IMR-90 (cell line): ENCODE results near the gene LDLRAD4. TPM values are rescaled to one million over a fixed set of nuclear protein-coding genes. Genes with fewer than 3 reads are reported as not detected.

ENCODE experiments used
- ATAC-seq: fragments of 200-7000 bp; cut with Tn5 transposase; 2 replicates; pipeline ENCODE4 v1.9.1; 2020; ENCODE audit warnings: low read depth, mild to moderate bottlenecking, moderate library complexity
- BruUV-seq: library from RNA; stranded (reverse); fragments of 400-500 nt; replicated peaks from 2 replicates; lab custom pipeline; 2021; lab: Mats Ljungman, UMichigan
- CTCF ChIA-PET: fragments of 300-600 bp; formaldehyde crosslinking; extraction: SDS; loops from one replicate; lab custom pipeline; 2021; ENCODE audit warnings: antibody characterized with exemption; lab: Yijun Ruan, JAX
- POLR2A ChIA-PET: fragments of 300-600 bp; sonication (Branson Sonifier 250); formaldehyde crosslinking; loops from one replicate; lab custom pipeline; 2022; ENCODE audit warnings: antibody characterized with exemption; ENCODE audit not compliant: unreplicated experiment; lab: Charles Lee
- DNase-seq: peaks from one replicate; pipeline ENCODE4 v3.0.0; 2013
- H2AFZ ChIP-seq: replicated peaks from 2 replicates; pipeline ENCODE3; 2013; ENCODE audit warnings: low read length, mild to moderate bottlenecking; ENCODE audit not compliant: poor library complexity
- H2AK5ac ChIP-seq: 2 replicates; pipeline ENCODE4 v1.6.1; 2013; ENCODE audit warnings: low read depth, low read length, inconsistent platforms
- H2AK9ac ChIP-seq: replicated peaks from 2 replicates; pipeline ENCODE3; 2013; ENCODE audit warnings: mild to moderate bottlenecking, low read depth, low read length, moderate library complexity; ENCODE audit not compliant: poor library complexity
- H2BK120ac ChIP-seq: 2 replicates; pipeline ENCODE4 v1.6.1; 2013; ENCODE audit warnings: low read depth, low read length, inconsistent platforms
- H2BK15ac ChIP-seq: 3 replicates; pipeline ENCODE4 v1.6.1; 2013; ENCODE audit warnings: low read depth, low read length, inconsistent platforms
- H2BK20ac ChIP-seq: 2 replicates; pipeline ENCODE4 v1.6.1; 2013; ENCODE audit warnings: low read depth, mild to moderate bottlenecking, inconsistent platforms, low read length, moderate library complexity
- H2BK5ac ChIP-seq: 2 replicates; pipeline ENCODE4 v1.6.1; 2013; ENCODE audit warnings: mild to moderate bottlenecking, low read depth, low read length, inconsistent platforms; ENCODE audit not compliant: poor library complexity, severe bottlenecking
- H3K14ac ChIP-seq: replicated peaks from 2 replicates; pipeline ENCODE4 v1.6.1; 2013; ENCODE audit warnings: low read depth, low read length, inconsistent platforms
- H3K18ac ChIP-seq: 2 replicates; pipeline ENCODE4 v1.6.1; 2013; ENCODE audit warnings: low read depth, low read length, control low read depth
- H3K23ac ChIP-seq: 2 replicates; pipeline ENCODE4 v1.6.1; 2013; ENCODE audit warnings: low read depth, low read length, inconsistent platforms
- H3K27ac ChIP-seq: 2 replicates; pipeline ENCODE4 v1.5.1; 2013; ENCODE audit warnings: mild to moderate bottlenecking, control low read depth, low read length; ENCODE audit not compliant: insufficient read depth
- H3K27me3 ChIP-seq: 2 replicates; pipeline ENCODE4 v1.6.1; 2013; ENCODE audit warnings: low read length; ENCODE audit not compliant: control insufficient read depth, insufficient read depth
- H3K36me3 ChIP-seq: 2 replicates; pipeline ENCODE4 v1.6.1; 2013; ENCODE audit warnings: low read length, mixed read lengths; ENCODE audit not compliant: control insufficient read depth, insufficient read depth
- H3K4ac ChIP-seq: 2 replicates; pipeline ENCODE4 v1.6.1; 2013; ENCODE audit warnings: low read depth, low read length, inconsistent platforms
- H3K4me1 ChIP-seq: 2 replicates; pipeline ENCODE4 v1.6.1; 2013; ENCODE audit warnings: low read length, mixed read lengths; ENCODE audit not compliant: control insufficient read depth, insufficient read depth
- H3K4me2 ChIP-seq: 2 replicates; pipeline ENCODE4 v1.6.1; 2013; ENCODE audit warnings: low read depth, mild to moderate bottlenecking, control low read depth, low read length, moderate library complexity
- H3K4me3 ChIP-seq: 2 replicates; pipeline ENCODE4 v1.5.1; 2013; ENCODE audit warnings: low read depth, mild to moderate bottlenecking, control low read depth, low read length, moderate library complexity; ENCODE audit not compliant: insufficient read depth
- H3K56ac ChIP-seq: 2 replicates; pipeline ENCODE4 v1.6.1; 2013; ENCODE audit warnings: low read length, inconsistent platforms; ENCODE audit not compliant: insufficient read depth; ENCODE audit errors: extremely low read depth
- H3K79me1 ChIP-seq, 2 experiments: 2 replicates each; pipeline ENCODE4 v1.6.1; 2013; ENCODE audit warnings: low read length in 2 of 2, inconsistent platforms in 1 of 2, low read depth in 1 of 2
- H3K9ac ChIP-seq: 2 replicates; pipeline ENCODE4 v1.6.1; 2013; ENCODE audit warnings: low read depth, low read length, control low read depth
- H3K9me1 ChIP-seq: 2 replicates; pipeline ENCODE4 v1.6.1; 2013; ENCODE audit warnings: low read length, inconsistent platforms; ENCODE audit not compliant: insufficient read depth
- H3K9me3 ChIP-seq: 2 replicates; pipeline ENCODE4 v1.6.1; 2013; ENCODE audit warnings: low read length; ENCODE audit not compliant: control insufficient read depth, insufficient read depth
- H4K20me1 ChIP-seq: 2 replicates; pipeline ENCODE4 v1.6.1; 2013; ENCODE audit warnings: low read length, inconsistent platforms; ENCODE audit not compliant: insufficient read depth
- H4K5ac ChIP-seq: 2 replicates; pipeline ENCODE4 v1.6.1; 2013; ENCODE audit warnings: mild to moderate bottlenecking, low read depth, low read length, control low read depth
- H4K8ac ChIP-seq, 2 experiments: 2 replicates each; pipeline ENCODE4 v1.6.1; 2013; ENCODE audit warnings: low read depth in 2 of 2, low read length in 2 of 2, control low read depth in 1 of 2, inconsistent platforms in 1 of 2
- H4K91ac ChIP-seq: 2 replicates; pipeline ENCODE4 v1.6.1; 2013; ENCODE audit warnings: low read depth, low read length, inconsistent platforms; ENCODE audit not compliant: insufficient read depth
- BHLHE40 ChIP-seq: fragments of 150-350 bp; IDR thresholded peaks from 2 replicates; pipeline ENCODE4 v1.6.1; 2016; ENCODE audit warnings: mild to moderate bottlenecking, low read depth, low read length
- MXI1 ChIP-seq: IDR thresholded peaks from 2 replicates; pipeline ENCODE4 v1.6.1; 2012; ENCODE audit warnings: low read depth, mild to moderate bottlenecking, low read length, moderate library complexity, borderline replicate concordance
- NFE2L2 ChIP-seq: fragments of 150-350 bp; IDR thresholded peaks from 2 replicates; pipeline ENCODE4 v1.6.1; 2016; ENCODE audit warnings: low read depth, mild to moderate bottlenecking, low read length
- RCOR1 ChIP-seq: IDR thresholded peaks from 2 replicates; pipeline ENCODE4 v1.6.1; 2012; ENCODE audit warnings: mild to moderate bottlenecking, low read length, improper control_type of control experiment; ENCODE audit not compliant: insufficient replicate concordance
- SMC3 ChIP-seq: fragments of 150-350 bp; IDR thresholded peaks from 2 replicates; pipeline ENCODE4 v1.6.1; 2016; ENCODE audit warnings: low read depth, mild to moderate bottlenecking, antibody characterized with exemption, low read length, moderate library complexity
- WGBS, 2 experiments: methylation state at CpG; one replicate each; pipeline versions ENCODE4 v1.1.5 to v1.1.7; 2013; ENCODE audit warnings: missing lambda C conversion rate in 2 of 2; ENCODE audit not compliant: insufficient read length in 1 of 2; ENCODE audit errors: extremely low coverage in 2 of 2; 5-methylcytosine and 5-hydroxymethylcytosine counted together
- dilution Hi-C: fragments of 300-500 bp; cut with HindIII; formaldehyde crosslinking; loops from one replicate; pipeline ENCODE4 v1.14.3; 2018; ENCODE audit warnings: low sequenced_read_pairs; ENCODE audit not compliant: unreplicated experiment
- in situ Hi-C: fragments of 300-500 bp; cut with MboI; formaldehyde crosslinking; loops from 3 replicates; pipeline ENCODE4 v1.14.3; 2019; ENCODE audit warnings: low sequenced_read_pairs, inconsistent platforms, mixed read lengths
- intact Hi-C: fragments of 100-400 bp; cut with micrococcal nuclease; formaldehyde crosslinking; loops from 2 replicates; pipeline ENCODE4 v1.10.0; 2022
- polyA plus RNA-seq, 3 experiments: library from polyadenylated mRNA; depleted of rRNA; stranded (reverse); fragments of >200 nt; gene quantifications; 2 replicates each; pipeline ENCODE4 v1.2.3, GENCODE V29; 2012; ENCODE audit warnings: low replicate concordance in 1 of 3
- total RNA-seq: library from RNA; depleted of rRNA; stranded (reverse); fragments of >200 nt; gene quantifications from 2 replicates; pipeline ENCODE4 v1.2.3, GENCODE V29; 2012
- TF ChIP-seq, protein P1 (sequence below): fragments of 150-350 bp; IDR thresholded peaks from 2 replicates; pipeline ENCODE4 v1.6.1; 2017; ENCODE audit warnings: mild to moderate bottlenecking, antibody characterized with exemption, low read length, low read depth

LDLRAD4 gene
- total and polyA plus RNA-seq, 2 of the 4 experiments (the other 2 are of a cell fraction): not detected

DNA sequence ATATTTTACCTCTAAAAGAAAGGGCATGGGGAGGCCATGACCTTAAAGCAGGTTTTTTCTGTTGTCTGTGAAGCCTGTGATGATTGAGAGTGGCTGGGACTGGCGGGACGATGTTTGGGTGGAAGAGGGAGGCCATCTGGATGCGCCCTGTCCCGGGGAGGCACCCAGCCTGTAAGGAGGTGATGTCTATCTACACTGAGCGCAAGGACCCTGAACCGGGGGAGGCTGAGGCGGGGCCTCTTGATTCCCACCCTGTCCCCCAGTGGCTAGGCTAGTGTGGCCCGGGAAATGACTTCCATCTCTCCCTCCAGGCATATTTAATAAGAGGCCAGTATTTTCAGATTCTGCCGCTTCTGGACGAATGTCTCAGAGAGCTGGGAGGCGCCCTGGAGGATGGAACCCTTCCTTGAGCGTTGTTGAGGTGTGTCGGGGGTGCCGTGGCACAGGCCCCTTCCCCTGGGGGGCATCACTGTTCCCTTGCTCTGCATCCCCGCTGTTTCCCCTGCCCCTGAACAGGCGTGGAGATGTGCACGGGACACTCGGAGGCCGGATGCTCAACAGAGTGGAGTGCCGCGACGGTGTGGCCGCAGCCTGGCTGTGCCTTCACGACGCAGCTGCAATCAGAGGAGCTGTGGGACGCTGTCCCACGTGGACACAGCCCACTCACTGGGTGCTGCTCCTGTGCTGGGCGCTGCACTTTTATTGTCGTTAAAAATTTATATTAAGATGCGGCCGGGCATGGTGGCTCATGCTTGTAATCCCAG is 185.4 kb downstream of the LDLRAD4 start:
- Histone ChIP-seq H2BK120ac (no peak overlapping the region), H3K36me3 (no peaks in the 10 kb centered on the region), H4K20me1 (no peaks in the 10 kb centered on the region), H3K4me3 (no peak overlapping the region), H2AFZ (no peak overlapping the region), H3K4me2 (no peak overlapping the region), H3K9me1 (no peaks in the 10 kb centered on the region), H3K56ac (no peak overlapping the region), H3K9ac (no peak overlapping the region), H3K4me1 (no peaks in the 10 kb centered on the region), H3K18ac (no peak overlapping the region), H3K4ac (no peak overlapping the region), H2AK9ac (no peak overlapping the region), H2BK20ac (no peak overlapping the region), H3K14ac (no peak overlapping the region), H3K9me3 (no peaks in the 10 kb centered on the region), H3K23ac (no peak overlapping the region), H3K27me3 (no peaks in the 10 kb centered on the region; the same call in 1 of the 2 replicates), H2AK5ac (no peak overlapping the region), H4K5ac (no peak overlapping the region), H2BK5ac (no peak overlapping the region), H4K8ac (no peak overlapping the region), H4K91ac (no peak overlapping the region), H3K27ac (no peak overlapping the region), H2BK15ac (no peak overlapping the region), H3K79me1 (no peaks in the 10 kb centered on the region)
- no TSS peak for BruUV-seq
- intact Hi-C loops: no loop called here
- no peak for ATAC-seq
- DNase-seq: no peak
- dilution Hi-C loops: no loop called here
- in situ Hi-C loops: no loop called here
- ChIA-PET POLR2A (no interaction called here), CTCF (no interaction called here)
- TF ChIP-seq BHLHE40 (no peak), NFE2L2 (no peak), RCOR1 (no peak), MXI1 (no peak), SMC3 (no peak)
- TF ChIP-seq, protein P1, sequence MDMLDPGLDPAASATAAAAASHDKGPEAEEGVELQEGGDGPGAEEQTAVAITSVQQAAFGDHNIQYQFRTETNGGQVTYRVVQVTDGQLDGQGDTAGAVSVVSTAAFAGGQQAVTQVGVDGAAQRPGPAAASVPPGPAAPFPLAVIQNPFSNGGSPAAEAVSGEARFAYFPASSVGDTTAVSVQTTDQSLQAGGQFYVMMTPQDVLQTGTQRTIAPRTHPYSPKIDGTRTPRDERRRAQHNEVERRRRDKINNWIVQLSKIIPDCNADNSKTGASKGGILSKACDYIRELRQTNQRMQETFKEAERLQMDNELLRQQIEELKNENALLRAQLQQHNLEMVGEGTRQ: no peak
- 81% methylated on average over 20 of the region's 31 CpGs; no CpG with 5 or more reads in 1 of the 2 experiments for WGBS, 2 experiments
